Measurements from ENCODE around the gene GZF1. TPM values are rescaled to one million over a fixed set of nuclear protein-coding genes. Genes with fewer than 3 reads are reported as not detected.

GZF1 gene
- total RNA-seq, 1 donor from 2014 or later, result 20.7 TPM

Small RNA genes within 50 kb of the gene (small RNA-seq; reads per million reads assigned to genes)
- gene RNA5SP479 (ENCODE audit: low replicate concordance), result not detected

Other genes starting within 250 kb of the GZF1 start
- 10.1 TPM for gene NXT1, start 11.4 kb upstream of the GZF1 start, total RNA-seq
- 63.7 TPM for gene NAPB, start 59.3 kb downstream of the GZF1 start, total RNA-seq
- gene CSTL1, start 77.5 kb downstream of the GZF1 start, total RNA-seq, result not detected
- not detected for gene CST11, start 90.7 kb downstream of the GZF1 start, total RNA-seq
- gene CST8, start 128.9 kb downstream of the GZF1 start, total RNA-seq, result not detected
- not detected for gene CST9L, start 206.3 kb downstream of the GZF1 start, total RNA-seq
- not detected for gene CST9, start 243.7 kb downstream of the GZF1 start, total RNA-seq